NCI-H1417 treated with DMSO at 0.1 percent for 48 hours (cell line): ENCODE data around the gene AOPEP.

Source experiments
- DNase-seq: peaks from one replicate; lab custom pipeline; 2025; lab: John Stamatoyannopoulos, UW

Gene AOPEP

GRCh38 chr9:95083086-95083768 lies 356.7 kb downstream of the AOPEP start:
- DNase-seq: no peak

DNA sequence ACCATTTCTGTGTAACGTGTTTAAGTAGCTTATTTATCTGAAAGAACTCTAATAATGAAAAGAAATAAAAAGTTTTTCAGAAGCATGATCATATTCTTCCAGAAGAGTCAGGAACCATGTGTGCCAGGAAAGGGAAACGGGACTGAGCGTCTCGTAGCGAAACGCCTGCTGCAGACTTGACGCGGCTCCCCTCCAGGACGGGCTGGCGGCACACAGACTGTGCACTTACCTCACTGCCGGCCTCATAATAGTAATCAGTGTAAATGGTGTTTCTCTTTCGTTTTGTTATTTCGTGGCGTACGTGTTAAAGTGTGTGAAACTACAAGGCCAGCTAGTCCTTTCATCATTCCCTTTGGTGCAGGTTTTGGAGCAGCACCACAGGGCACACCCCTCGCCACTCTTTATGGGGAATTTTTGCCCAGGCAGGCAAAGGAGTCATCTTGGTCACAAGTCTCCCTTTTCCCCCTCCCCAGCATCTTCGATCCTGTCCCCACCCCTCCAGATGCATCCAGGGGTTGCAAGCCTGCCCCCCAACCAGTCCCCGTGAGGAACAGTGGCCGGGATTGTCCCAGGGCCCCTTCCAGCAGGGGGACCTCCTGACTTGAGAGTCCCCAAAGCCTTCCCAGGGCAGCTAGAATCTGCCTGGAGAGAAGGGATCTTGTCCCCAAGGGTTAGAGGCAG lies 357.9 kb downstream of the AOPEP start:
- DNase-seq: no peak

DNA sequence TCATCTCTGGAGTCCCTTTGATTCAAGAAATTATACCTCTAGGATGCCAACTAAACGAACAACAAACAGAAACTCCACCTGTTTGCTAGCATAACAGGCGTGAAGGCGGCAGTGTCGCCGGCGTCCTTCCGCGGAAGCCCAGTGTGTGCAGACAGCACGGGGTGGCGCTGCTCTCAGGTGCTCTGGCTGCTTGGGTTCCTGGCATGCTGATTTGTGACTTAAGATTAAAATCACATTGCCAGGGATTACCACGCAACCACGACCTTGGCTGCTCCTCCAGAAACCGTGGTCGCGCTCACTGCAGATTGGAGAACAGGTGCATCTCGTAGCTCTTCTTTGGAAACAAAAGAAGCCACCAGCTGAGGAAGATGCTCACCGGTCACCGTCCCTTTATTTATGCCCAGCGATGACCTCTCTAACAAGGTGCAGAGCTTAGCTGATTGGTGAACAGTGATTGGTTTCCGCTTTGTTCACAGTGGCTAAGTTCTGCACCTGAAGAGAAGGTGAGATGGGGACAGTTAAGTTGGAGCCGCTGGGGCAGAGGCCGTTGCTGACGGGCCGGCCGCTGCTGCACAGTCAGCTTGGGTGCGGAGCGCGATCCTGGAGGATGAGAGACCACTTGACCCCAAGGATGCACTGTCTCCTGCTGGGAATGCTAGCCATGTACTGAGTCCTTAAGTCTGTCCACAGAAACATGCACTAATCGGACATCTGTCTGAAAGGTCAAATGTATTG lies 358.7 kb downstream of the AOPEP start:
- DNase-seq: no peak

- DNase-seq: no peak
Observed at GRCh38 chr9:95085861-95086563, 359.5 kb downstream of the AOPEP start.

GRCh38 chr9:95086564-95086955 lies 360.1 kb downstream of the AOPEP start:
- no peak for DNase-seq

DNA sequence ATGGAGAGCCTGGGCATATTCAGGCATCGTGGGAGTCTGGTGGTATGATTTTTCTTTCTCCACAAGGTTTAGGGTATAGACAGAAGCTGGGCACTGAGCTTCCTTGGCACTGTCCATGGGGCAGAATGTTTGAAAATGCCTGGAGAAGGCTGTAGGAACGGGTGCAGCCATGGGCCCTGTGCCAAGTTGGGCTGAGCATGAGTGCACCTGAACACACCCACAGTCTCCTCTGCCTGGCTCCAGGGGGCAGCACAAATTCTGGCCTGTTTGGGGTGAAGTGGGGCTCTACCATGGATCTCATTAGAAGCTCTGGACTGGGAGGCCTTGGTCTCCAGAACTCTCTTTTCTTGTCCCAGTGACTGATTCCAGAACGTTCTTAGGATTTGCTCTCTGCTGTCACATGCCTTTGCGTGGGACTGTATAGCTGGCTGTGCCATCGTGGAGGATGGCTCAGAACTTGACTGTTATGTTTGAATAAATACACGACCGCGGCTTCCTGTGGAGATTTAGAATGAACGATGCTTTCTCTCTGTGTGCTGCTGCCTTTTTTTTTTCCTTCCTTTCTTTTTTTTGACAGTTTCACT lies 361.3 kb downstream of the AOPEP start:
- DNase-seq: no peak

- no peak for DNase-seq
Observed at GRCh38 chr9:95088421-95089161, 362.1 kb downstream of the AOPEP start.

DNA sequence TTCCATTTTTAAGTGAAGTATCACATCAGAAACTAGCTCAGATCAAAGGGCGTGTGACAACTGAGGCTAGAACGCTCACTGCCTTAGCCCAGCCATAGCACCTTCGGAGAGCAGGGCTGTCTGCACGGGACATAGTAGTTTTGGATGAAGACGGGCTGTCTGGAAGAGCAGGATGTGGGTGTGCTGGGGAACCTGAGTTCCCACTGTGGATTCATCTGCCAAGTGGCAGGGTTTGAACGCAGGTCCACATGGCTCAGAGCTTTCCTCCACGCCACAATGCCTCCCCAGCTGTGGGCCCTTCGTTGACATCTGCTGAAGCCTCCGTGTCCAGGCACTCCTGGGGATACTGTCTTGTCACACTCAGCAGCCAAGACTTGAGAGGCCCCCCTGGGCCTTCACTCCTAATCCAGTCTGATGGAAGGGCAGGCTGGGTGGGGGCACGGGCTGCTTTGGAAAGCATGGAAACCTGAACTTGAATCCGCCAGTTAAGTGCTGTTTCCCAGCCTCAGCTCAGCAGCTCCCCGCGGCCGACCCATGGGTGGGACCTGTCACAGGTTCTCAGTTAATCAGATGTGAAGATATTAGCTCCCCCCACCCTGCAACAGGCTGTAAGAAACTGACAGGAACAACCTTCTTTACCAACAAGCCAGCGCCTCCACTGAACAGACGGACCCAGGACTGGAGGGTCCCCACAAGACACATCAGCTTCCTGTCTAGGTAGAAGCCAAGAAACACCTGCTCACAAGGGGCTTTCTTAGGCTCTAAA lies 362.9 kb downstream of the AOPEP start:
- no peak for DNase-seq

- DNase-seq: no peak
Observed at GRCh38 chr9:95090023-95090791, 363.7 kb downstream of the AOPEP start.

- DNase-seq: no peak
Observed at GRCh38 chr9:95090871-95091577, 364.5 kb downstream of the AOPEP start.

DNA sequence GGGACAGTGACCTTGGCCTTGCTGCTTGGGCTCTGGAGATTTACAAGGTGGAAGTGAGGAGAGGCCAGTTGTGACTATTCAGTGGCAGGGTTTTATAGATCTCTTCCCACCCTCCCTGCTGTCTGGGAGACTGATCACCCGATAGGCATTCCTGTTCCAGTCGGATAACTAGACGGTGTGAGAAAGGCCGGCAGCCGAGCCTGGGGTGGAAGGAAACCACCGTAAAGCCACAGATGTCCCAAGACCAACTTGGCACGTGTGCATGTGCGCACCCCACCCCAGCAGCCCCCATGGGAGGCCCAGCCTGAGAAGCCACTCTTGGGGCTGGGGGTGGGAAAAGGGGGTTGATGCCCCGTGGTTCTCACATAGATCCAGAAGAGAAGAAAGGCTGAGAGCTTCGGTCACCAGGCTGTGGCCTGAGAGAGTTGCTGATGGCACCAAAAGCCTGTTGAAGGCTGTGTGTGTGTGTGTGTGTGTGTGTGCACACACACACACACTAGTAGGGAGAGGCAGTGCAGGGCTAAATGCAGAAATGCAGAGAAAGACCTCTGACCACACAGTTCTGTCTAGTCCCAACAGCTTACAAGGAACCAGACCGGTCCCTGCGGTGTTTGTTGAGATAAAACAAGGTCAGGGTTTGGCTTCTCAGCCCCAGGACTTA lies 365.2 kb downstream of the AOPEP start:
- no peak for DNase-seq

GRCh38 chr9:95092262-95093072 lies 366.0 kb downstream of the AOPEP start:
- DNase-seq: no peak

DNA sequence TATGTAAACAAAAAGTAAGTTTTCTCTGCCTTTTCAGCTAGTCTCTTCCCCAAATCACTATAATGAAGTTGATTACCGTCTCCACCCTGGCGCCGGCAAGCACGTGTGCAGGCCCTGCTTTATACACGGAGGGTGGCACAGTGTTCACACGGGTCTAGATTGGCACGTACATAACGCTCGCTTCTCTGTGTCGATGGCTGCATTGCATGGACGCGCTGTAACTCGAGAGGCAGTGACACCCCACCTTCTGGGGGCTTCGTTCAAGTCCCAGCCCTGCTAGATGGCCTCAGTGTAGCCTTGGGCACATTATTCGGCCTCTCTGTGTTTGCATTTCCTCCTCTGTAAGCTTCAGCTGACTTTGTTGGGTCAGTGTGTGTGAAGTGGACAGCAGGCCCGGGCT lies 367.1 kb downstream of the AOPEP start:
- no peak for DNase-seq

GRCh38 chr9:95094002-95094401 lies 367.5 kb downstream of the AOPEP start:
- DNase-seq: no peak

GRCh38 chr9:95095641-95096355 lies 369.3 kb downstream of the AOPEP start:
- DNase-seq: no peak

- DNase-seq: no peak
Observed at GRCh38 chr9:95096381-95096780, 369.9 kb downstream of the AOPEP start.

DNA sequence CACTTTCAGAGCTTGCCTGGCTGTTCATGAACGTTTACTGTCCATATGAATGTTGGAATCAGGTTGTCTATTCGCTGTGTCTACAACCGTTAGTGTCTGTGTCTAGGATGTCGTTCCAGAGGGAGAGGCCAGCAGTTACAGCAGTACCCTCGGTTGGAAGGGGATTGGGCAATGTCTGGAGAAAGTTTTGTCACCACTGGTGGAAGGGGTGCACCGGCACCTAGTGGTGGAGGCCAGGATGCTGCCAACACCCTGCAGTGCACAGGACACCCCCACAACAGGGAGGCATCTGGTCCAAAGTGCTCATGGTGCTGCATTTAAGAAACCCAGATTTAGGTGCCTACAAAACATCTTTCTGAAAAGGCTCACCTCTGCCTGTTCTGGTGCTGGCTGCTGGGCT lies 370.3 kb downstream of the AOPEP start:
- DNase-seq: no peak
